GM19395 (cell line): ENCODE measurements around the gene SYN1.
A peak's percentile ranks its signal among the peaks of the same experiment; 100 is the strongest.

Experiments
- ATAC-seq: cut with Tn5 transposase; IDR thresholded peaks from one replicate; pipeline ENCODE4 v1.9.1; 2021; ENCODE audit warnings: mild to moderate bottlenecking, moderate library complexity; ENCODE audit not compliant: unreplicated experiment

Gene SYN1

GRCh38 chrX:47574547-47575301, 44.9 kb downstream of the SYN1 start:
- ATAC-seq: no peak

DNA sequence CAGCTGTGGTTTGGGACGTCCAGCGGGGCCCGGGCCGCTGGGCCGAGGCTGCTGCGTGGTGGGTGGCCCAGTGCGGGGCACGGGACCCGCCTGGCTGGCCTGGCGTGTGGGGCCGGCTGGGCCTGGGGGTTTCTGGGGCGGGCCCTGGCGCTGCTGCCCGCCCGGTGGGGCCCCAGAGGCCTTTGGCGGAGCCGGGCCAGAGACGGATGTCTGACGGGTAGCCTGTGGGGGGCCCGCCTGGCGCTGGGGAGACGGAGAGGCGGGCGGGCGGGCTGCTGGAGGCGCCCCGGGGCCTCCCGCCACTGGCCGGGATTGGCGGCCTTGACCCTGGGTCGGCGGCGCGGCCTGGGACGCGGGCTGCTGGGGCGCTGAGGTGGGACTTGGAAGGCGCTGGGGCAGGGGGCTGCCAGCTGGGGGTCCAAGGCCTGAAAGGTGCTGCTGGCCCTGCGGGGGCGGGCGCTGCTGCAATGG, 45.5 kb downstream of the SYN1 start:
- no peak for ATAC-seq

DNA sequence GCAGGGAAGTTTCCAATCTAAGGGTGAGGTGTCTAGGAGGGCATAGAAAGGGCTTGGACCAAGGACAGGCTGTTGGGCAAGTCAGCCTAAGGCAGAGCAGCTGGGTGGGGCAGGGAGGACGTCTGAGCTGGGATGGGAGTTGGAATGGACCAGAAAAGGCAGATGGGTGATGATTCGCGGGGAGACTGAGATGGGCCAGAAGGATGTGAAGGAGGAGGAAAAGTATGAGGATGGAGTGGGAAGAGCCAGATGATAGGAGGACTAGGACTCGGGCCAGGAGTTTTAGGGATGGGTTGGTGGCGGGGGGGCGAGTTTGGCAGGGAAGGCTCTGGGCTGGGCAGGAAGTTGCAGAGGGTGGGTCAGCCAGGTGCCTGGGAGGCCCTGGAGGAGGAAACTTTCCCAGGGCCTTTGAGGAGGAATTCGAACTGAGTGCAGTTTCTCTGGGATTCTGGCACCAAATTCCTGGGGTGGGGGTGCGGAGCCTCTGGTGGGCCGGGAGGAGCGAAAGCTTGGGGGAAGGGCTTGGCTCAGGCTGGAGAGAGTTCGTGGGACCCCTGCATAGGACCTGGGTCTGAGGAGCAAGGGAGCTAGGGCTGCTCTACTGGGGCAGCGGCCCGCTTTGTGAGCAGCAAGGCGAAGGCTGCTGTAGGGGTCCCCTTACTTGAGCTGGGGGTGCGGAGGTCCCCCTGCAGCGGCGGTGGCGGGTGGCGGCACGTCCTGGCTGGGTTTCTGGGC, 46.1 kb downstream of the SYN1 start:
- no peak for ATAC-seq

DNA sequence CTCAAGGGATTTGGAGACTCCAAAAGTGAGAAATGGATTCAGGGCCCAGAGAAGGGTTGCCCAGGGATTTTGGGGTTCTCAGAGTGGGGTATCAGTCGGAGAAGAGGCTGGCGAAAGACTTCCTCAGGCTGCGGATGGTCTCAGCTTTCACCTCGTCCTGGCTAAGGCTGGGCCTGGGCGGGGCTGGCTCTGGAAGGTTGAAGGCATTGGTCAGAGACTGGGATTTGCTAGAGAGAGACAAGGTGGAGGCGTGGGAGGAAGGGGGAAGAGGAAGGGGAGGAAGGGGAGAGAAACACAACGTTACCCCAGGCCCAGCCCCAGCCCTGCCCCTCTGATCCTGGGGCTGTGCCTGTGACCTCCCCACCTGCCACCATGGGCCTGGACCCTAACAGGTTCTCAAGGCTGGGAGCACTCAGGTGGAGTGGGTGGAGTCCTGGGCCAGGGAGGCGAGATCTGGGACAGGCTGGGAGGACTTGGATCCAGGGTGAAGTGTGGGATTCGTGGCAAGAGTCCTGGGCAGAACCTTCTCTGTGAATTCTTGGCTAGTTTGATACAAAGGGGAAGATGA, 46.8 kb downstream of the SYN1 start:
- ATAC-seq: no peak

GRCh38 chrX:47571896-47572295, 47.8 kb downstream of the SYN1 start:
- ATAC-seq: no peak

DNA sequence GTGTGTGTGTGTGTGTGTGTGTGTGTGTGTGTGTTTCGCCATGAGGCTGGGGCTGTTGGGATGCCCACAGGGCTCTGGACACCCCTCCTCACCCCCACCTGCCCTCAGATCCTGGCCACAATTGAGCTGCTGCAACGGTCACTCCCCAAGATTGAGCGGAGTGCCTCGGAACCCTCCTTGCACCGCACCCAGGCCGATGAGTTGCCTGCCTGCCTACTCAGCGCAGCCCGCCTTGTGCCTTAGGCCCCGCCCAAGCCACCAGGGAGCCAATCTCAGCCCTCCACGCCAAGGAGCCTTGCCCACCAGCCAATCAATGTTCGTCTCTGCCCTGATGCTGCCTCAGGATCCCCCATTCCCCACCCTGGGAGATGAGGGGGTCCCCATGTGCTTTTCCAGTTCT, 48.4 kb downstream of the SYN1 start:
- ATAC-seq: no peak

DNA sequence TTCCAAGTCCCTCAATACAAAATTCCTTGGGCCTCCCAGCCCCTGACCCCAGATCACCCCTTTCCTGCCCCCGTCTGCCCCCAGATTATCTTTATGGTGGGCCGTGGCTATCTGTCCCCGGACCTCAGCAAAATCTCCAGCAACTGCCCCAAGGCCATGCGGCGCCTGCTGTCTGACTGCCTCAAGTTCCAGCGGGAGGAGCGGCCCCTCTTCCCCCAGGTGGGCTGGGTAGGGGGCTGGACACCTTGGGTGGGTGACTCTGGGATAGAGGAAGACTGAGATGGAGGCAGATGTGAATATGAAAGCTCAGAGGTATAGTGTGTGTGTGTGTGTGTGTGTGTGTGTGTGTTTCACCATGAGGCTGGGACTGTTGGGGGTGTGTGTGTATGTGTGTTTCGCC, 48.9 kb downstream of the SYN1 start:
- no peak for ATAC-seq

- ATAC-seq: no peak
Measured at GRCh38 chrX:47568656-47569295, 50.9 kb downstream of the SYN1 start.

GRCh38 chrX:47566841-47567240, 52.8 kb downstream of the SYN1 start:
- no peak for ATAC-seq

- no peak for ATAC-seq
Measured at GRCh38 chrX:47564438-47565085, 55.1 kb downstream of the SYN1 start.

GRCh38 chrX:47563801-47564315, 55.8 kb downstream of the SYN1 start:
- no peak for ATAC-seq

- ATAC-seq: no peak
Measured at GRCh38 chrX:47562615-47563243, 56.9 kb downstream of the SYN1 start.

DNA sequence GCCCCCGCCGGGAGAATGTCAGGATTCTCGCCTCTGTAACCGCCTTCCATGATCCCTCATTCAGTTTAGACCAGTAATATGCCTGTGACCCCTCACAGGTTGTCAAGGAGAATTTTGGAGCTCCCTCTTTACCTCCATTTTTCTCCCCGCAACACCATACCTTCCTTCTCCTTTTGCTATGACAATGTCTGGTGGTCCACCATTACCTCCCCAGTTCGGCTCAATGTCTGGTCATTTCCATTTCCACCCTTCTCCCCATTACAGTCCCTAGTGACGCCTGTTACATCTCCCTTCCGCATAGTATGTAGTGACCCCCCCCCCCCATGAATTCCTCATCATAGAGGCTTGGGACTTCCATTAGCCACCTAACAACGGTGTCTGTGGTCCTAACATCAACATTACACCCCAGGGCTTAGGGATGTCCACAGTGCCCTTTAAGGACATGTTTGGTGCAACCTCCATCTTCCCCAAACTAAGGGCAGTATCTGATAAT, 58.0 kb downstream of the SYN1 start:
- no peak for ATAC-seq

DNA sequence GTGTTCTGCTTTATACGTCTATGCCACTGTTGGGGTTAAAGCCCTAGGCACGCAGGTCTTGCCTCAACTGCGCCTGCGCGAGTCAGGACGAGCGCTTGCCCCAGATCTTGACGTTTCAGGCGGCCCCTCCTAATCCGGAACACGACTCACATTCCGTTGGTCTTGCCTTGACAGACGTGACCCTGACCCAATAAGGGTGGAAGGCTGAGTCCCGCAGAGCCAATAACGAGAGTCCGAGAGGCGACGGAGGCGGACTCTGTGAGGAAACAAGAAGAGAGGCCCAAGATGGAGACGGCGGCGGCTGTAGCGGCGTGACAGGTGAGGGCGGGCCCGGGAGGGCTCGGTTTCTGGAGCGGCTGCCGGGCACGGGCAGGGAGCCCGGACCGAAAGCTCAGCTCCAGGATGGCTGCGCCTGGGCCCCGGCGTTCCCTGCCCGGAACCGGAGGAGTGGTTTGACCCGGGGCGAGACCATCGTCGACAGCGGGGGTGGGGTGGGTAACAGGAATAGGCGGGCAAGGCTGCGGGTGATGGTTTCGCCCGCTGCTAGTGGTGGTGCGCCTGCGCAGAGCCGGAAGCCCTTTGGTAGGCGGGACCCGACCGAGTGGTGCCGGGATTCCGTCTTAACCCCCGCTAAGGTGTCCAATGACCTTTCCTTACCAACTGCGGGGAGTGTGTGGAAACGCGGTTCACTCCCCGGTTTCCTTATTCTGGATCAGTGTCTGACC, 58.6 kb downstream of the SYN1 start, which contains the start of gene ARAF:
Gene ARAF, plus strand, starts transcription at position 272 of the 725 bp plus-strand sequence. CDS start 1,763 bp downstream, outside the sequence.
- peak; percentile 84 for ATAC-seq

DNA sequence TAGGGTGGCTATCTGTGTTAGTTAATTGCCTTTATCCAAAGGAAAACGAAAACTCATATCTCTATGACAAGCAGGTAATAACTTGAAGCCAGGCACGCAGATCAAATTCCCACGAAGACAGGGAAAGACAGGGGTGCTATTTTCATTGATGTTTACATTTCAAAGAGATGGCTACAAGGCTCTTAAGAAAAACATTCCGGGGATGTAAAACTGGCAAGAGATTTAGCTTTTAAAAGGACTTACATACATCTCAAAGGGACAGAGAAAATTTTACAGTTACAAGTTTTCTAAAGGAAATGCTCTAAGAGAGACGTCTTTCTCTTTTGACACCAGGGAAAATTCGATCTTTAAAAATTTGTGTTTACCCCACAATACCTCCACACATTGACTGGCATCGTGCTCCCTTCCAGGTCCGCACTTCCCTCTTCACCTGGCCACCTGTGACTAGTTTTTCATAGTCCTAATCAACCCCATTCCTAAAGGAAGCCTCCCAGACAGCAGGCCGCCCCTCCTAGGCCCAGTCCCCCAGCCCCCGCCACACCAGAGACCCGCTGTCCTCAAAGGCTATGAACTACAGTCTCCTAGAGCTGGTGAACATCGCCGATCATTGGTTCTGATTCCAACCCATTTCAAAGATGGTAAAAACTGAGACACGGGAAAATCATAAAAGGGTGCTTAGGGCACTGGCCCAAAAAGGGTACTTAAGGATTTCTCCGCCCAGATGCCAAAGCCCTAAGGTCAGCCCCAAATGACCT, 59.3 kb downstream of the SYN1 start:
- ATAC-seq: peak; percentile 1

DNA sequence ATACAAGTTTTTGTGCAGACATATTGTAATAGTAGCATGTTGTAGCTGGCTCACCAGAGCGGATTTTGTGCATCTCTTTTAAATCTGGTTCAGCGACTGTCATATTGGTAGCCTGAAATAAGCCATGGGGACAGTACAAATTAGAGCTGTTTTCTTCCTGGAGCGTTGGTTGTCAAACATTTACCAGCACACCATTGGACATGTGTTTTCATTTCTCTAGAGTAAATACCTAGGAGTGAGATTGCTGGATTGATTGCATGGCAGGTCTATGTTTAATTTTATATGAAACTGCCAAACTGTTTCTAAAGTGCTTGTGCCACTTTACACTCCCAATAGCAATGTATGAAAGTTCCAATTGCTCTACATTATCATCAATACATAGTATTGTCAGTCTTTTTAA, 61.2 kb downstream of the SYN1 start:
- no peak for ATAC-seq

DNA sequence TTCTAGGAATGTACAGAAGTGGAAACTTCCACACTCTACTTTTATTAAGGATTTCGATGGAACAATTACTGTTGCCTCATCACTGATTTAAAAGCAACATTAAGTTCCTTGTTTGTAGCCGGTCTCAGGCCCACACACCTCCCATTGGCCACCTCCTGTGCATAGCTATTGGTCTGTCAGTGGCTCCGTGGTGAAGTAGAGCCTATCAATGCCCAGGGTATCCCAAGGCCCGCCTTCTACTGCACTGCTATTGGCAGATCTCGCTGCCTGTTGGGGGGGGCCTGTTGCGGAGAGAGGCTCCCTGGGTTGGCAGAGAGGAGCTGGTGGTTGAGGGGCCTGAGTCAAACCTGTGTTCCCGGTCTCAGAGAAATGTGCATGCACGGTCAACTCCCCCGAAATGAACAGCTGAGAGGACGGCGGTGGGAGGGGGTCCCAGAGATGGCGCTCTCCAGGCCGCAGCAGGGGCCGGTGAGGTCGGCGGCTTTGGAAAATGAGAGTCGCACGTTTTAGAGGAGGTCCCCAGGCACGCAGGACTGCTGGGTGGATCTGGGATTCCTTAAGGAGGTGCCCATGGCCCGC, 63.5 kb downstream of the SYN1 start:
- peak; percentile 88 for ATAC-seq

- no peak for ATAC-seq
Measured at GRCh38 chrX:47543496-47543895, 76.2 kb downstream of the SYN1 start.
